GM21515 (cell line): ENCODE results near the gene TMEM45A.
"Not testable (repeated sequence)": the region's sequence is repeated elsewhere in the genome, so short reads cannot be mapped to it uniquely, and the experiment has no call there.

Experiments
- ATAC-seq: cut with Tn5 transposase; IDR thresholded peaks from one replicate; pipeline ENCODE4 v1.9.1; 2021; ENCODE audit not compliant: unreplicated experiment

TMEM45A gene, protein sequence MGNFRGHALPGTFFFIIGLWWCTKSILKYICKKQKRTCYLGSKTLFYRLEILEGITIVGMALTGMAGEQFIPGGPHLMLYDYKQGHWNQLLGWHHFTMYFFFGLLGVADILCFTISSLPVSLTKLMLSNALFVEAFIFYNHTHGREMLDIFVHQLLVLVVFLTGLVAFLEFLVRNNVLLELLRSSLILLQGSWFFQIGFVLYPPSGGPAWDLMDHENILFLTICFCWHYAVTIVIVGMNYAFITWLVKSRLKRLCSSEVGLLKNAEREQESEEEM

DNA sequence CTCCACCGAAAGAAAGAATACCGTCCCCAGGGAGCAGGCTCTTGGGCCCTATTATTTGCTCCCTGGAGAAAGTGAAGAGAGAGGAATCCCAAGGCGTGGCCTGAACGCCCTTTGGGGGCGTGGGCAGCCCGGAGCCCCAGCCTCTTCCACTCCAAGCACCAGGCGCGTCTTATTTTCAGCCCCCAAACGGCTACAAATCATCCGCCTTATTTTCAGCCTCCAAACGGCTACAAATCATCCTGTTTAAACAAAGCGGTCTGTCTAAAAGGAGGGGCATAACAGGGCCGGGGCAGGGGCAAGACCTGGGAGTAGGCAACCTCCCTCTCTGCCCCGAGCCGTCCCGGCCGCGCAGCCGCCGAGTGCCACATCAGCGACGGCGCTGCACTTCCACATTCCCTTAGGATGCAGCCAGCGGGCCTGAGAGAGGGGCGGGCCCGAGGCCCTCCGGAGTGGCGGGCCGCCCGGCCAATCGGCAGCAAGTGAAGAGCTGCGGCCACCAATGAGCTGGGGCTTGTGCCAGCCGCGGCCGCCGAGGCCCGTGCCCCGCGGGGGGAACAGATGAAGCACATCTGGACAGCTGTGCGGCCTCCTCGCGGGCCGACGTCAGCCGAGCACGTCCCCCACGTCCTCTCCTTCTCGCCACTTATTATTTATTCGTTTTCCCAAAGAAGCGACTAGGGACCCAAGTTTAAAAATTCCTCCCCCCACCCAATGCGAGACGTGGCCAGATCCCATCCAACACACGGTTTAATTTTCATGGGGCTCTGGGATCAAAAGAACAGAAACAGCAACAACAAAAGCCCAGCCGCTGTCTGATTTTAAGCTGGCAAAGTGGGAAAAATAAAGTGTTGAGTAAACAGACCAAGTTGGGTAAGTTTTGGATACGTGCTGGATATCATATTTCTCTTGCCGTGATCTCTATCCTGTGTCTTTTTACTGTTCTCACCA lies at the start of gene TMEM45A:
Gene TMEM45A, plus strand, starts transcription at position 561 of the 948 bp plus-strand sequence. CDS start 62,593 bp downstream, outside the sequence.
- peak; percentile 98 for ATAC-seq

DNA sequence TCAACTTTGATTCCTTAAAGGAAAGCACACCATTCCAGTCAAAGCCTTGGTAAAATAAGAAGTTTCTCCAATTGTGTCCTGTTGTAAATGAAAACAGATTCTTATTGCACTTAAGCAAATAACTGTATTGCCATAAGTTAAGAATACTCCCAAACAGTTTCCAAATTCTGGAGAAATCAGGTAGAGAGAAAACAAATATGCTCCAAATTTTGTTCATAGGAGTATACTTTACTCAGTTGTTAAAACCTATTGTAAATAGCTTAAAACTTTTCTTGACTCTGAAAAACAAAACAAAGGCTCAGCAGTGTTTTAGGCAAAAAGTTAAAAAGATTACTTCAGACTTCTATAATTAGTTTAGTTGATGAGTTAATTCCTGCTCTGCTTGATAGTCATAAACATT lies 48.7 kb upstream of the TMEM45A start:
- no peak for ATAC-seq

DNA sequence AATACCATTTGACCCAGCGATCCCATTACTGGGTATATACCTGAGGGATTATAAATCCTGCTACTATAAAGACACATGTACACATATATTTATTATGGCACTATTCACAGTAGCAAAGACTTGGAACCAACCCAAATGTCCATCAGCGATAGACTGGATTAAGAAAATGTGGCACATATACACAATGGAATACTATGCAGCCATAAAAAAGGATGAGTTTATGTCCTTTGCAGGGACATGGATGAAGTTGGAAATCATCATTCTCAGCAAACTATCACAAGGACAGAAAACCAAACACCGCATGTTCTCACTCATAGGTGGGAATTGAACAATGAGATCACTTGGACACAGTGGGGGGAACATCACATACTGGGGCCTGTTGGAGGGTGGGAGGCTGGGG lies 45.4 kb upstream of the TMEM45A start:
- ATAC-seq = not testable (repeated sequence)

DNA sequence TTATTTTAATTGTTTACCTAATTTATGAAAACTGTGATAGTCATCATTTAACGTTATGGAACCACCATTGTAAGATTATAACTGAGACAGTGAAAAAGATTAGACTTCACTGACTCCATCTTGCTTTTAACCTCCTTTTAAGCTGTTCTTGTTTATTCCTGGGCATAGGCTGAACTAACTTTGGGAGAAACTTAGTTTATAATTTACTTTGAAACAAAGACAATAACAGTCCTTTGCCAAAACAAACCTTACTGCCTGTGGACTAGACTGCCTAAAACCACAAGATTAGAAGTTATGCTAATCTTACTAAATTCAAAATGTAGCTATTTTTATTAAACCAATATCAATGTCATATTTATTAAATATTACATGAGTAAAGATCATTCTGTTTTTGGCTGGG lies 44.3 kb upstream of the TMEM45A start:
- no peak for ATAC-seq

DNA sequence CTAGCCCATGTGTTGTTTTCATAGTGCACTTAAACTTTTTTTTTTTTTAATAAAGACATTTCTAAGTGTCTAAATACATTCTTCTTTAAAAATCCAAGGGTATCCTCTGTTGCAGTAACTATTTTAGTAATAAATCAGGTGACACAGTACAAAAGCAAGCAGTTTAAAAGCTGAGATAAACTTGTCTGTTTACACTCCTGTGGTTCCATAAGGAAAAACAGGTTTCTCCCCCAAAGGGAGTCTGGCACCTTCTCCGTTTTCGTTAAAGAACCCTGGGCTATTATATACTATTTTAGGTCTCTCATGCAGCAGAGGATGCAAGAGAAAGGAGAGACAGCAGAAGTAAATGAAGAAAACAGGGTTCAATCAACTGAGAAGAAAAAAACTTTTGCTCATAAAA lies 43.2 kb upstream of the TMEM45A start:
- ATAC-seq = no peak

DNA sequence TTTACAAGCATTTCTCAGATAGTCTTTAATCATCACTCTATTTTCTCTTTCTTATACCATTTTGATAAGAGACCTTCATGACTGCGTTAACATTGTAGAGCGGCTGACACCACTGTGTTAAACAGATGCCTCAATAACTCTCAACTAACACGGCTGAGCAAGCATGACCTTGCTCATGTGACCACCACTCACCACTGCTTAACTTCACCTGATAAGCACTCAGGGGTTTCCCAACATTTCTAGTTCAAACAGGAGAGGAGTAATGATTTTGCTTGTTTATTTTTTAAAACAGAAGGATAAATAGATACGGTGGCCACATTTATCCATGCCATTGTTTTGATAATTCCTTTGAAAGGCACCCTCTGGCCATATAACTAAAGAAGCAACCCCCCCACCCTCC lies 37.7 kb upstream of the TMEM45A start:
- no peak for ATAC-seq

DNA sequence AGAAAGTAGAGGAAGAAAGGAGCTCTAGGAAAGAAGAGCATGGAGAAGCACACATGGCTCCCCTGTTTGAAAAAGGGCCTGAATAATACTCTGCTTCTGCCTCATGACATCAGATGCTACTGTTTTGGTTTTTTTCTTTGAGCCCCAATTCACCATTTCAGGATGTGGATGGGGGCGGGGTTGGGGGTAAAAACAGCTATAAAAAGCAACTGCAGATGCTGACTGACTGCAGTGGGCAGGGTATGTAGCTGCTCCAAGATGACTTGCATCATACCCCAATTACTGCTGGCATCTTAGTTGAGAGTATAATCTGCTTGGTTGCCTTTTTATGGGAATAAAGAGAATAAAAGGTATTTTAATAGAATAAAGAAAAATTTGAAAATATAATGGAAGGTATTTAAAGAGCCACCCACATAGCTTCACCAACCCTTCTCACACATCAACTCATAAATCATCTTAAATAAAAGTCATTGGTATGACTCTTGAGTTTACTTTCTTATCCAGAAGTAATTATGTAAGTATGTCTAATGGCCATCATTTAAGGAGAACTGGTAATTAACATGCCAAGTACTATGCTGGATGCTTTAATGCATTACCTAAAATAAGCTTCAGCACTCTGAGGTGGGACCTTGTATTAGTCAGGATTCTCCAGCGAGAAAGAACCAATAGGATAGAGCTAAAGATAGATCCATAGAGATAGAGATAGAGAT lies 36.4 kb upstream of the TMEM45A start:
- no peak for ATAC-seq

DNA sequence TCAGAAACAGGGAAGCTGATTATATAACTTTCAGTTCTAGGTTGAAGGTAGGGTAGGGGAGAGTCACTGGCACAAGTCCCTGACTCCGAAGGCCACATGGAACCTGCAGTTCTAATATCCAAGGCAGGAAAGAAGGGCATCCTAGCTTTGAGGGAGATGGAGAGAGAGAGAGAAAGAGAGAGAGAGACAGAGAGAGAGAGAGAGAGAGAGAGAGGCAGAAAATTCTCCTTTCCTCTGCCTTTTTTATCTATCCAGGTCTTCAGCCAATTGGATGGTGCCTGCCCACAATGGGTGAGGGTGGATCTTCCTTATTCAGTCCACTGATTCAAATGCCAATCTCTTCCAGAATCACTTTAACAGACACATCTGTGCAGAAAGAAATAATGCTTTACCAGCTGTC lies 35.7 kb upstream of the TMEM45A start:
- no peak for ATAC-seq

DNA sequence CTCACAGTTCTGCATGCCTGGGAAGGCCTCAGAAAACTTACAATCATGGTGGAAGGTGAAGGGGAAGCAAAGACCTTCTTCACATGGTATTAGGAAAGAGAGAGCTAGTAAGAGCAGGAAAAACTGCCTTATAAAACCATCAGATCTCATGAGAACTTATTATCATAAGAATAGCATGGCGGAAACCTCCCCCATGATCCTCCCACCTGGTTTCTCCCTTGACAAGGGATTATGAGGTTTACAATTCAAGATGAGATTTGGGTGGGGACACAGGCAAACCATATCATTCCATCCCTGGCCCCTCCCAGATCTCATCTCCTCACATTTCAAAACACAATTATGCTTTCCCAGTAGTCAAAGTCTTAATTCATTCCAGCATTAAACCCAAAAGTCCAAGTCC lies 34.6 kb upstream of the TMEM45A start:
- ATAC-seq = no peak

DNA sequence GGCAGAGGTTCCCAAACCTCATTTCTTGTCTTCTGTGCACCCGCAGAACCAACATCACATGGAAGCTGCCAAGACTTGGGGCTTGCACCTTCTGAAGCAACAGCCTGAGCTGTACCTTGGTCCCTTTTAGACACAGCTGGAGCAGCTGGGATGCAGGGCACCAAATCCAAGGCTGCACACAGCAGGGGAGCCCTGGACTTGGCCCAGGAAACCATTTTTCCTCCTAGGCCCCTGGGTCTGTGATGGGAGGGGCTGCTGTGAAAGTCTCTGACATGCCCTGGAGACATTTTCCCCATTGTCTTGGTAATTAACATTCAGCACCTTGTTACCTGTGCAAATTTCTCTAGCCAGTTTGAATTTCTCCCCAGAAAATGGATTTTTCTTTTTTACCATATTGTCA lies 33.6 kb upstream of the TMEM45A start:
- no peak for ATAC-seq

DNA sequence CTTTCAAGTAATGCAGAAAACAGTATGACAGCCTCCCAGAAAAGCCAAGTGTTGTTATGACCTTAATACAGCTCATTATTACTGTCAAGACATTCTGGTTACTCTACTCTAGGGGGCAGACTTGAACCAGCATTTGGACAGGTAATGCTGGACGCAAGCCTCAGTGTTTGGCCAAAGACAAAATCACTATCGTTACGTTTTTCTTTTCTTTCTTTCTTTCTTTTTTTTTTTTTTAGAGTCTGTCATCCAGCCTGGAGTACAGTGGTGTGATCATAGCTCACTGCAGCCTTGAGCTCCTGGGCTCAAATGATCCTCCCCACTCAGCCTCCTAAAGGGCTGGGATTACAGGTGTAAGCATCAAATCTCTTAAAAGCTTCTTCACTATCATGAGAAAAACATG lies 29.4 kb upstream of the TMEM45A start:
- peak; percentile 83 for ATAC-seq

DNA sequence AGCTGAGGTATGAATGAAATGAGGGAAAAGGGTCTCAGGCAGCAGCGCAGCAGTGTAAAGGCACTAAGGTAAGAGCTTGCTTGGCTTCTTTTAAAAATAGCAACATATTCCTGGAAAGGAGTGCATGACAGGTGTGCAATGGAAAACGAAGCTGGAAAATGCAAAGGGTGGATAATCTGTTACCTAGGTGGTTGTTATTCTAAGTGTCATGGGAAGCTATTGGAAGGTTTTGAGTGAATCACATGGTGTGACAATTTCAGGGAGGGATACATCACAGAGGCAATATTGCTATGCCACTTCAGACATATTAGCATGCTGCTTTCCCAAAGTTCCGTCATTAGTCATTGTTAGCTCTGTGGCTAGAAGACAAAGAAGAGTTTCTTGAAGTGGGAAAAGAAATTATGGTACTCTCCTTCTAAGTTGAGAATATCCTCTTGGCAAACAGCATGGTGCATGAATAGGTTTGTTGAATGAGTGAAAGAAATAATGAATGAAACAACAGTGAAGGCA lies 28.7 kb upstream of the TMEM45A start:
- ATAC-seq = no peak

DNA sequence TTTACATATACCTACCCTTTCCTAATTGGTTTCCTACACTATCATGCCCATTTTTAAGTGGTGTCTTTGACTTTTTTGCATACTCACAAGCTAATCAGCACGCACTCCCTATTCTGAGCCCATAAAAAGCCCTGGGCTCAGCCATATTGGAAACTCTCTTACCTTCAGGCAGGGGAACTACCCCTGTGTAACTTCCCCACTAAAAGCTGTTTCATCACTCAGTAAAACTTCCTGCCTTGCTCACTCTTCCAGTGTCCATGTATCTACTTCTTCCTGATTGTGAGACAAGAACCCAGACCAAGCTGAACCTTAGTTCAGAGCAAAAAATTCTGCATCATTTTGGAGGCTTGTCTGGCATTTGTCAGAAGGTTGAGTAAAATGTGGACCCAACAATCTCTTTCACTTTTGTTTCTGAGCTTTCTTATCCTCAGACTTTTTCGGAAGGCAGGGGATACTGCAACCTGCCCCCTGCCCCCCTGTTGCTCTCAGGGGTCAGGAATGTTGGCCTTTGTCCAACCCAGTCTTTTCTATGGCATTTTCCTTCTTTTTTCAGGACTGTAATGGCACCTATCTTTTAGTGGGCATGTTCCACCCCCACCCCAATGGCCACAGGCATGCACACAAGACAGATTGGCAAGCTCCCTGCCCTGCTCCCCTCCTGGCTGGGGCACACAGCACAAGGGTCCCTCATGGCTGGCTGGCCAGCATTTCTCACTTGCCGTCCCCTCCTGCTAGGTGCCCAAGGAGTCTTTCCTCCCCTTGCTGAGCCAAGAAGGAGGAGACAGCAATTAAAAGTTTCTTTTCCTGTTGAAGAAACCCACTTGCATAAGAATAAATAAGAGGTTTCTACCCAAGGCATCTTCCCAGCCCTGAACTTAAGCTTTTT lies 26.3 kb upstream of the TMEM45A start:
- ATAC-seq = no peak

DNA sequence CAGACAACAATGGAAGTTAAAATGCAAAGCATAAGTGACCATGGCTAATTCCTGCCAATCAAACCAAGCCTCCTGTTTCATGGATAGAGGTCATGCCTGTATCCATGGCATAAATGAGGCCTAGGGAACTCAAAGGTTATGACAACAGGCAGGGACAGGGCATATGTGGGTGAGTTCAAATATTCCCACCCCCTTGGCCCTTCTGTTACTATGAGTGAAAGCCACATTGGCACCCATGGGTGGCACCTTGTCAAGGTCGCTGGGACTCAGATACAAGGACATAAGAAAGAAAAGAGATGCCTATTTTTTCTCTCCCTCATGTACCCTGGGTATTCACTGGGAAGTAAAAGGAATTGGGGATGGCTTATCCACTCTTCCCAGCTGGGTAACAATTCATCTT lies 25.3 kb upstream of the TMEM45A start:
- ATAC-seq = no peak

DNA sequence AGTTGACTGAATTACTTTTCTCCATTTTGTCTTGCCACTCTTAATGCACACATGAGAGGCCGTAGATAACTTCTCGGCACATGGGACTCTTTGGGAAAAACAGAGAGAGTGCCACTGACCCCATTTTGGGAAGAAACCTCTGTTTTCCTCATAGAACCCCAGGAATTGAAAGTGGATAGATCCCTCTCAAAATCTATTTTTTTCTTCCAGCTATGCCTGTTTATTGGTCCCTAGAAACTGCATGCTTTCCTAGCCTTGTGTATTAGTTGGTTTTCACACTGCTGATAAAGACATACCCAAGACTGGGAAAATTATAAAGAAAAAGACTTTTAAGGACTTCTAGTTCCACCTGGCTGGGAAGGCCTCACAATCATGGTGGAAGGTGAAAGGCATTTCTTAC lies 23.7 kb upstream of the TMEM45A start:
- ATAC-seq = no peak

DNA sequence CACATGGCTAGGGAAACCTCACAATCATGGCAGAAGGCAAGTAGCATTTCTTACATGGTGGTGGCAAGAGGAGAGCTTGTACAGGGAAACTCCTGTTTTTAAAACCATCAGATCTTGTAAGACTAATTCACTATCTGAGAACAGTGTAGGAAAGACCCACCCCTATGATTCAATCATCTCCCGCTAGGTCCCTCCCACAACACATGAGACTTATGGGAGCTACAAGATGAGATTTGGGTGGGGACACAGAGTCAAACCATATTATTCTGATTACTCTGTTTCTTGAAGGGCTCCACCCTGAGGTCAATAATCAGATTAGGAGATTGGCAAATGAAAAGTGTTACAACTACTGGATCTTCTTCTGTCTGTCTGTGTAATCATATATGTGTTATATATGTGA lies 21.5 kb upstream of the TMEM45A start:
- no peak for ATAC-seq

DNA sequence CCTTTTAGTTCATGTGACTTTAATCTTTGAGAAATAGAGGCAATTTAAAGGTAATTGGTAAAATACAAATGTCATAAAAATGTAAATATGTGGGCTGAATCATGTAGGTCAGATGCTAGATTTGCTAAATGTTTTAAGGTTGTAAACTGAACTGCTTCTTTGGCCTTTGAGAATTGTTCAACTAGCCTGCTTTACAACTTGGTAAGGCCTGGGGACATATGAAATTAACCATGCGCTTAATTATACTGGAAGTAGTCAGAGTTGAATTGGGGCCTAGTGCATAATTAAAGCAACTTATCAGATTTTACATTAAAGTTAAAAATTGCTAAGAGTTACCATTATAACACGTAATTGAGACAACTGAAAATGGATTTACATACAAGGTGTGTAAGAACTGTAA lies 21.0 kb upstream of the TMEM45A start:
- ATAC-seq = no peak

DNA sequence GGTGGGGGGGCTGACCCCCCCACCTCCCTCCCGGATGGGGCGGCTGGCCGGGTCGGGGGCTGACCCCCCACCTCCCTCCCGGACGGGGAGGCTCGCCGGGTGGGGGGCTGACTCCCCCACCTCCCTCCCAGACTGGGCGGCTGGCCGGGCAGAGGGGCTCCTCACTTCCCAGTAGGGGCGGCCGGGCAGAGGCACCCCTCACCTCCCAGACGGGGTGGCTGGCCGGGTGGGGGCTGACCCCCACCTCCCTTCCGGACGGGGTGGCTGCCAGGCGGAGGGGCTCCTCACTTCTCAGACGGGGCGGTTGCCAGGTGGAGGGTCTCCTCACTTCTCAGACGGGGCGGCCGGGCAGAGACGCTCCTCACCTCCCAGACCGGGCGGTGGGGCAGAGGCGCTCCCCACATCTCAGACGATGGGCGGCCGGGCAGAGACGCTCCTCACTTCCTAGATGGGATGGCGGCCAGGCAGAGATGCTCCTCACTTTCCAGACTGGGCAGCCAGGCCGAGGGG lies 14.5 kb upstream of the TMEM45A start:
- ATAC-seq = not testable (repeated sequence)

DNA sequence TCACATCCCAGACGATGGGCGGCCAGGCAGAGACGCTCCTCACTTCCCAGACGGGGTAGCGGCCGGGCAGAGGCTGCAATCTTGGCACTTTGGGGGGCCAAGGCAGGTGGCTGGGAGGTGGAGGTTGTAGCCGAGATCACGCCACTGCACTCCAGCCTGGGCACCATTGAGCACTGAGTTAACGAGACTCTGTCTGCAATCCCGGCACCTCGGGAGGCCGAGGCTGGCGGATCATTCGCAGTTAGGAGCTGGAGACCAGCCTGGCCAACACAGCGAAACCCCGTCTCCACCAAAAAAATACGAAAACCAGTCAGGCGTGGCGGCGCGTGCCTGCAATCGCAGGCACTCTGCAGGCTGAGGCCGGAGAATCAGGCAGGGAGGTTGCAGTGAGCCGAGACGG lies 13.9 kb upstream of the TMEM45A start:
- not testable (repeated sequence) for ATAC-seq

DNA sequence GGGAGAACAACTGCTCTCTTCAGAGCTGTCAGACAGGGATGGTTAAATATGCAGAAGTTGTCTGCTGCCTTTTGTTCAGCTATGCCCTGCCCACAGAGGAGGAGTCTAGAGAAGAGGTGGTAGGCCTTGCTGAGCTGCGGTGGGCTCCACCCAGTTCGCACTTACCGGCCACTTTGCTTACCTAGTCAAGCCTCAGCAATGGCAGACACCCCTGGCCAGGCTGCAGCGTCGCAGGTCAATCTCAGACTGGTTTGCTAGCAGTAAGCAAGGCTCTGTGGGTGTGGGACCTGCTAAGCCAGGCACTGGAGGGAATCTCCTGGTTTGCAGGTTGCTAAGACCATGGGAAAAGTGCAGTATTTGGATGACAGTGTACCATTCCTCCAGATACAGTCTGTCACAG lies 12.3 kb upstream of the TMEM45A start:
- ATAC-seq = no peak
